ENCODE results near the gene ELFN2.

GRCh38 chr22:37370306-37370979 lies 56.8 kb downstream of the ELFN2 start:
- TF ChIP-seq POLR2A (IDR thresholded peaks at IDR 0.05) (no peak), EP300 (IDR thresholded peaks at IDR 0.05) (no peak)
- TF ChIP-seq, protein P1, sequence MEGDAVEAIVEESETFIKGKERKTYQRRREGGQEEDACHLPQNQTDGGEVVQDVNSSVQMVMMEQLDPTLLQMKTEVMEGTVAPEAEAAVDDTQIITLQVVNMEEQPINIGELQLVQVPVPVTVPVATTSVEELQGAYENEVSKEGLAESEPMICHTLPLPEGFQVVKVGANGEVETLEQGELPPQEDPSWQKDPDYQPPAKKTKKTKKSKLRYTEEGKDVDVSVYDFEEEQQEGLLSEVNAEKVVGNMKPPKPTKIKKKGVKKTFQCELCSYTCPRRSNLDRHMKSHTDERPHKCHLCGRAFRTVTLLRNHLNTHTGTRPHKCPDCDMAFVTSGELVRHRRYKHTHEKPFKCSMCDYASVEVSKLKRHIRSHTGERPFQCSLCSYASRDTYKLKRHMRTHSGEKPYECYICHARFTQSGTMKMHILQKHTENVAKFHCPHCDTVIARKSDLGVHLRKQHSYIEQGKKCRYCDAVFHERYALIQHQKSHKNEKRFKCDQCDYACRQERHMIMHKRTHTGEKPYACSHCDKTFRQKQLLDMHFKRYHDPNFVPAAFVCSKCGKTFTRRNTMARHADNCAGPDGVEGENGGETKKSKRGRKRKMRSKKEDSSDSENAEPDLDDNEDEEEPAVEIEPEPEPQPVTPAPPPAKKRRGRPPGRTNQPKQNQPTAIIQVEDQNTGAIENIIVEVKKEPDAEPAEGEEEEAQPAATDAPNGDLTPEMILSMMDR (IDR thresholded peaks at IDR 0.05): no peak
